GM12878 (cell line): ENCODE measurements around the gene TENT5A. TPM values are rescaled to one million over a fixed set of nuclear protein-coding genes. Genes with fewer than 3 reads are reported as not detected.

ENCODE experiments used
- ATF7 ChIP-seq: fragments of 450-650 bp; IDR thresholded peaks from 2 replicates; pipeline ENCODE4 v1.6.1; 2016; ENCODE audit warnings: low read depth, mild to moderate bottlenecking
- CHD4 ChIP-seq: fragments of 200-600 bp; sonication (generic); IDR thresholded peaks from 2 replicates; pipeline ENCODE4 v1.6.1; 2016; ENCODE audit warnings: mild to moderate bottlenecking
- EED ChIP-seq: sonication (generic); IDR thresholded peaks from 2 replicates; pipeline ENCODE4 v1.6.1; 2016; ENCODE audit warnings: antibody characterized with exemption, low read depth
- FOXK2 ChIP-seq: fragments of 450-650 bp; IDR thresholded peaks from 2 replicates; pipeline ENCODE4 v1.6.1; 2017; ENCODE audit warnings: mild to moderate bottlenecking, moderate library complexity
- FOXM1 ChIP-seq: IDR thresholded peaks from 2 replicates; pipeline ENCODE4 v1.6.1; 2012; ENCODE audit warnings: low read depth, mild to moderate bottlenecking, inconsistent platforms, low read length, moderate library complexity
- IKZF1 ChIP-seq: fragments of 450-650 bp; conservative IDR thresholded peaks from 2 replicates; pipeline ENCODE4 v1.6.1; 2017; ENCODE audit warnings: antibody characterized with exemption, mild to moderate bottlenecking
- IKZF2 ChIP-seq, 2 experiments: fragments of 450-650 bp; IDR thresholded peaks; 2 replicates each; pipeline ENCODE4 v1.6.1; 2017; ENCODE audit warnings: mild to moderate bottlenecking in 2 of 2, moderate library complexity in 2 of 2
- JUNB ChIP-seq: IDR thresholded peaks from 2 replicates; pipeline ENCODE4 v1.6.1; 2016; ENCODE audit warnings: antibody characterized with exemption, mild to moderate bottlenecking
- JUND ChIP-seq: IDR thresholded peaks from 2 replicates; pipeline ENCODE4 v1.6.1; 2012; ENCODE audit warnings: low read depth, mild to moderate bottlenecking, low read length, improper control_type of control experiment, moderate library complexity
- KDM1A ChIP-seq: fragments of 200-600 bp; sonication (generic); IDR thresholded peaks from 2 replicates; pipeline ENCODE4 v1.6.1; 2016; ENCODE audit warnings: borderline replicate concordance
- MTA2 ChIP-seq: fragments of 450-650 bp; IDR thresholded peaks from 2 replicates; pipeline ENCODE4 v1.6.1; 2016; ENCODE audit warnings: low read depth, mild to moderate bottlenecking, moderate library complexity
- MXI1 ChIP-seq: fragments of 150-350 bp; IDR thresholded peaks from 2 replicates; pipeline ENCODE4 v1.6.1; 2011; ENCODE audit warnings: low read depth, mild to moderate bottlenecking, inconsistent platforms, low read length, improper control_type of control experiment
- MYB ChIP-seq: fragments of 150-350 bp; IDR thresholded peaks from 2 replicates; pipeline ENCODE4 v1.6.1; 2014; ENCODE audit warnings: mild to moderate bottlenecking, low read depth, low read length, borderline replicate concordance
- NBN ChIP-seq: fragments of 450-650 bp; IDR thresholded peaks from 2 replicates; pipeline ENCODE4 v1.6.1; 2016
- NR2C1 ChIP-seq: fragments of 450-650 bp; IDR thresholded peaks from 2 replicates; pipeline ENCODE4 v1.6.1; 2017; ENCODE audit warnings: antibody characterized with exemption, mild to moderate bottlenecking, moderate library complexity
- NR2C2 ChIP-seq: IDR thresholded peaks from 2 replicates; pipeline ENCODE4 v1.6.1; 2011; ENCODE audit warnings: borderline replicate concordance, low read depth; ENCODE audit not compliant: control insufficient read depth, insufficient read length
- NRF1 ChIP-seq: conservative IDR thresholded peaks from 2 replicates; pipeline ENCODE4 v1.6.1; 2011; ENCODE audit warnings: mild to moderate bottlenecking, low read depth, low read length, improper control_type of control experiment
- PKNOX1 ChIP-seq: fragments of 450-650 bp; IDR thresholded peaks from 2 replicates; pipeline ENCODE4 v1.6.1; 2016; ENCODE audit warnings: mild to moderate bottlenecking
- TBL1XR1 ChIP-seq: IDR thresholded peaks from 2 replicates; pipeline ENCODE4 v1.6.1; 2012; ENCODE audit warnings: low read depth, low read length, improper control_type of control experiment
- ZBED1 ChIP-seq: IDR thresholded peaks from 2 replicates; pipeline ENCODE4 v1.6.1; 2016; ENCODE audit warnings: borderline replicate concordance
- ZNF592 ChIP-seq: fragments of 450-650 bp; IDR thresholded peaks from 2 replicates; pipeline ENCODE4 v1.6.1; 2017; ENCODE audit warnings: mild to moderate bottlenecking, moderate library complexity
- polyA plus RNA-seq, 11 experiments: library from polyadenylated mRNA; depleted of rRNA in 4 of 11; unstranded in 6 of 11; stranded (reverse) in 5 of 11; fragments of >200 nt; fragmentation: Nextera tagmentation in 4 of 11; fragmentation: Illumina TruSeq in 1 of 11; extraction: Ambion mirVana in 4 of 11; extraction: Trizol in 1 of 11; gene quantifications; 1 replicate in 1 of 11; 2 replicates in 10 of 11; pipeline versions ENCODE4 v1.2.1 to v1.2.3, GENCODE V29; 2011 to 2016; ENCODE audit warnings: inconsistent platforms in 2 of 11, missing spikeins in 2 of 11, low read depth in 1 of 11
- total RNA-seq, 4 experiments: library from RNA; depleted of rRNA in 3 of 4; stranded (reverse); fragments of >200 nt in 3 of 4; fragmentation: Illumina TruSeq in 1 of 4; extraction: Trizol in 1 of 4; gene quantifications; 2 replicates each; pipeline versions ENCODE4 v1.2.1 to v1.2.3, GENCODE V29; 2013 to 2021

Gene TENT5A
- total and polyA plus RNA-seq, 10 of the 15 experiments (the other 5 are each of a cell fraction or from before 2014, with no cell fraction given), result 0.25 to 9.6 (median 0.48) TPM

GRCh38 chr6:81727876-81728517, 24.5 kb downstream of the TENT5A start (continued):
- peak; percentile 67 to 68; a peak in 3 of 4 replicates for TF ChIP-seq IKZF2 (IDR thresholded peaks at IDR 0.05)
- TF ChIP-seq ZBED1, result no peak
- no peak for TF ChIP-seq FOXK2
- peak; percentile 25; the same call in 1 of the 2 replicates for TF ChIP-seq JUNB
- no peak for TF ChIP-seq ZNF592
- TF ChIP-seq EED, result no peak
- no peak for TF ChIP-seq JUND
- no peak for TF ChIP-seq TBL1XR1
- TF ChIP-seq MYB, result no peak
- peak; percentile 69 for TF ChIP-seq MTA2
- no peak for TF ChIP-seq NRF1
- peak; percentile 75 for TF ChIP-seq NBN
- no peak for TF ChIP-seq FOXM1
- TF ChIP-seq NR2C2, result no peak
- no peak for TF ChIP-seq CHD4
- TF ChIP-seq ATF7, result peak; percentile 77
- TF ChIP-seq NR2C1, result no peak
- peak; percentile 66 for TF ChIP-seq IKZF1
- TF ChIP-seq MXI1, result no peak
- TF ChIP-seq KDM1A, result no peak
- peak; percentile 78 for TF ChIP-seq PKNOX1
